OCI-LY7 (cell line): Measurements from ENCODE around the gene NEMF. TPM values are rescaled to one million over a fixed set of nuclear protein-coding genes. Genes with fewer than 3 reads are reported as not detected.

Source experiments
- BruUV-seq: library from RNA; stranded (reverse); fragments of 400-500 nt; replicated peaks from 2 replicates; lab custom pipeline; 2021; lab: Mats Ljungman, UMichigan
- CTCF ChIA-PET: fragments of 300-600 bp; sonication (Branson Sonifier 250); formaldehyde crosslinking; loops from one replicate; lab custom pipeline; 2022; ENCODE audit warnings: antibody characterized with exemption; ENCODE audit not compliant: unreplicated experiment; lab: Charles Lee
- POLR2A ChIA-PET: fragments of 300-600 bp; sonication (Branson Sonifier 250); formaldehyde crosslinking; loops from one replicate; lab custom pipeline; 2022; ENCODE audit warnings: antibody characterized with exemption; lab: Charles Lee
- DNase-seq: peaks from one replicate; pipeline ENCODE4 v3.0.0-alpha.2; 2015; ENCODE audit warnings: low spot score
- H2AFZ ChIP-seq: fragments of 200-600 bp; sonication (generic), shearing (Covaris generic); 2 replicates; pipeline ENCODE4 v1.6.1; 2014; ENCODE audit warnings: mild to moderate bottlenecking, antibody characterized with exemption, low read length, moderate library complexity
- H3K27ac ChIP-seq: fragments of 200-600 bp; sonication (generic); 2 replicates; pipeline ENCODE4 v1.5.1; 2014; ENCODE audit warnings: mixed run types, low read depth, mild to moderate bottlenecking, moderate library complexity, low read length, inconsistent platforms; ENCODE audit not compliant: poor library complexity, severe bottlenecking
- H3K36me3 ChIP-seq: fragments of 200-600 bp; sonication (generic); 2 replicates; pipeline ENCODE4 v1.6.1; 2014; ENCODE audit warnings: mild to moderate bottlenecking, antibody characterized with exemption, low read length, moderate library complexity, mixed read lengths; ENCODE audit not compliant: insufficient read depth
- H3K4me1 ChIP-seq: fragments of 200-600 bp; sonication (generic); 2 replicates; pipeline ENCODE4 v1.5.1; 2014; ENCODE audit warnings: mild to moderate bottlenecking, low read length; ENCODE audit not compliant: insufficient read depth, poor library complexity, severe bottlenecking
- H3K4me2 ChIP-seq: fragments of 200-600 bp; sonication (generic); 2 replicates; pipeline ENCODE4 v1.6.1; 2014; ENCODE audit warnings: mild to moderate bottlenecking, low read length
- H3K4me3 ChIP-seq: fragments of 200-600 bp; sonication (generic); 2 replicates; pipeline ENCODE4 v1.5.1; 2014; ENCODE audit warnings: mild to moderate bottlenecking, low read depth, low read length; ENCODE audit not compliant: poor library complexity, severe bottlenecking
- H3K79me2 ChIP-seq: fragments of 200-600 bp; sonication (generic); 2 replicates; pipeline ENCODE4 v1.6.1; 2016; ENCODE audit warnings: low read depth, mild to moderate bottlenecking, low read length, moderate library complexity, mixed read lengths; ENCODE audit not compliant: insufficient read depth
- H3K9me2 ChIP-seq: fragments of 200-600 bp; sonication (generic); 2 replicates; pipeline ENCODE4 v1.6.1; 2016; ENCODE audit warnings: mild to moderate bottlenecking, low read length, mixed read lengths; ENCODE audit not compliant: insufficient read depth
- H3K9me3 ChIP-seq: fragments of 200-600 bp; sonication (generic); 2 replicates; pipeline ENCODE4 v1.6.1; 2014; ENCODE audit warnings: mild to moderate bottlenecking, mixed run types, low read length, mixed read lengths
- H4K20me1 ChIP-seq: fragments of 200-600 bp; sonication (generic); 2 replicates; pipeline ENCODE4 v1.6.1; 2014; ENCODE audit warnings: mild to moderate bottlenecking, antibody characterized with exemption, low read length, moderate library complexity, mixed read lengths; ENCODE audit not compliant: insufficient read depth
- CTCF ChIP-seq: fragments of 200-600 bp; sonication (generic); conservative IDR thresholded peaks from 2 replicates; pipeline ENCODE4 v1.5.1; 2014; ENCODE audit warnings: mild to moderate bottlenecking, antibody characterized with exemption, low read length, moderate library complexity, mixed read lengths
- EZH2phosphoT487 ChIP-seq: fragments of 200-600 bp; sonication (generic); IDR thresholded peaks from 2 replicates; pipeline ENCODE4 v1.6.1; 2018; ENCODE audit warnings: low read depth, borderline replicate concordance, mild to moderate bottlenecking, mixed run types, antibody characterized with exemption, low read length, moderate library complexity, mixed read lengths
- intact Hi-C: fragments of 100-400 bp; cut with micrococcal nuclease; formaldehyde crosslinking; loops from one replicate; pipeline ENCODE4 v1.10.0; 2022; ENCODE audit not compliant: unreplicated experiment
- total RNA-seq, 2 experiments: library from RNA; depleted of rRNA in 1 of 2; stranded (reverse); fragments of >200 nt in 1 of 2; shearing (Covaris generic) in 1 of 2; gene quantifications; 2 replicates each; pipeline ENCODE4 v1.2.3, GENCODE V29; 2014 to 2022

The NEMF gene
- total RNA-seq, 2 experiments from 2014 or later, result 63.2 to 79.4 TPM

- CTCF ChIA-PET, result interaction anchor here (0.6 to 1.6 kb wide), 3 partner anchors 11 to 133 kb away, joined by 3 to 7 read pairs (median 5); no protein-coding TSS in a partner anchor
- H3K36me3 ChIP-seq, result no peaks in the 10 kb centered on the region
- no peaks in the 10 kb centered on the region for H3K9me2 ChIP-seq
- POLR2A ChIA-PET, result interaction anchor here (0.5 to 2.7 kb wide), 27 partner anchors 10 to 282 kb away, joined by 3 to 13 read pairs (median 6); partner anchors contain the start of genes NEMF and VCPKMT
- no peaks in the 10 kb centered on the region for H4K20me1 ChIP-seq
- DNase-seq, result peak; percentile 97
- intact Hi-C loops, result loop anchor here (10.0 kb wide), 1 partner anchor 447 kb away; the partner anchor contains the start of genes DMAC2L and L2HGDH
- peaks cover 8% of the 10 kb centered on the region; the same call in 1 of the 2 replicates for H3K79me2 ChIP-seq
- H3K9me3 ChIP-seq, result no peaks in the 10 kb centered on the region
- H2AFZ ChIP-seq, result peak overlapping the region; percentile 95
- peaks cover 50% of the 10 kb centered on the region for H3K4me1 ChIP-seq
- peak overlapping the region; percentile 91 for H3K4me2 ChIP-seq
- no TSS peak for BruUV-seq
- H3K27ac ChIP-seq, result peak overlapping the region; percentile 75
- TF ChIP-seq EZH2phosphoT487, result no peak
- no peak; the same call in 1 of the 2 replicates for TF ChIP-seq CTCF
- H3K4me3 ChIP-seq, result peak overlapping the region; percentile 71
These were observed 15.5 kb upstream of the NEMF start for GRCh38 chr14:49867831-49868719.

- intact Hi-C loops, result loop anchor here (1.0 to 10.0 kb wide), 3 partner anchors 135 to 449 kb away; partner anchors contain the start of genes DMAC2L and L2HGDH
- Histone ChIP-seq H3K36me3 (no peaks in the 10 kb centered on the region), H3K4me1 (peaks cover 61% of the 10 kb centered on the region), H4K20me1 (no peaks in the 10 kb centered on the region), H3K9me3 (no peaks in the 10 kb centered on the region), H3K27ac (peak overlapping the region; percentile 49), H2AFZ (peak overlapping the region; percentile 26; the same call in 1 of the 2 replicates), H3K79me2 (peaks cover 8% of the 10 kb centered on the region; the same call in 1 of the 2 replicates), H3K4me3 (peak overlapping the region; percentile 21), H3K4me2 (peak overlapping the region; percentile 61), H3K9me2 (no peaks in the 10 kb centered on the region)
- DNase-seq, result peak; percentile 83
- TF ChIP-seq EZH2phosphoT487 (no peak), CTCF (peak; percentile 99)
- BruUV-seq, result no TSS peak
- ChIA-PET CTCF (no interaction called here), POLR2A (interaction anchor here (0.6 to 7.6 kb wide), 7 partner anchors 13 to 251 kb away, joined by 3 to 71 read pairs (median 4); partner anchors contain the start of genes ARF6, NEMF and VCPKMT)
These were observed 12.9 kb upstream of the NEMF start for GRCh38 chr14:49865431-49865859.
